WTC11 (cell line): Measurements from ENCODE around the gene GALNT11. TPM values are rescaled to one million over a fixed set of nuclear protein-coding genes. Genes with fewer than 3 reads are reported as not detected.

Source experiments
- ATAC-seq: fragments of 200-7000 bp; cut with Tn5 transposase; 2 replicates; pipeline ENCODE4 v1.10.0; 2021; ENCODE audit warnings: mild to moderate bottlenecking, moderate library complexity
- CTCF ChIA-PET: fragments of 300-600 bp; sonication (Branson Sonifier 250); formaldehyde crosslinking; loops from one replicate; lab custom pipeline; 2021; ENCODE audit warnings: antibody characterized with exemption; lab: Charles Lee
- POLR2A ChIA-PET: fragments of 350-600 bp; sonication (Branson Sonifier 250); formaldehyde crosslinking; loops from one replicate; lab custom pipeline; 2021; ENCODE audit warnings: antibody characterized with exemption; lab: Charles Lee
- DNase-seq: peaks from one replicate; pipeline ENCODE4 v3.0.0; 2021; ENCODE audit warnings: low spot score
- H3K27ac Mint-ChIP-seq: 2 replicates; pipeline ENCODE4 v1.8.0; 2021; ENCODE audit warnings: mixed read lengths
- H3K27me3 Mint-ChIP-seq: 2 replicates; pipeline ENCODE4 v1.8.0; 2021; ENCODE audit warnings: low read depth, mild to moderate bottlenecking, moderate library complexity, mixed read lengths
- H3K36me3 Mint-ChIP-seq: 2 replicates; pipeline ENCODE4 v1.8.0; 2021; ENCODE audit warnings: mixed read lengths
- H3K4me1 Mint-ChIP-seq: 2 replicates; pipeline ENCODE4 v1.8.0; 2022; ENCODE audit warnings: mixed read lengths
- H3K4me3 Mint-ChIP-seq: 2 replicates; pipeline ENCODE4 v1.8.0; 2021; ENCODE audit warnings: mild to moderate bottlenecking, moderate library complexity, mixed read lengths
- H3K9me3 Mint-ChIP-seq: 2 replicates; pipeline ENCODE4 v1.8.0; 2021; ENCODE audit warnings: mixed read lengths
- AFF4 ChIP-seq: sonication (generic); formaldehyde crosslinking; IDR thresholded peaks from 2 replicates; pipeline ENCODE4 v1.8.1; 2023; ENCODE audit warnings: mild to moderate bottlenecking, missing genetic modification reagents, borderline replicate concordance
- AR ChIP-seq: fragments of 250-450 bp; sonication (Bioruptor Pico); IDR thresholded peaks from 2 replicates; pipeline ENCODE4 v1.9.0; 2021; ENCODE audit warnings: mild to moderate bottlenecking
- ATF2 ChIP-seq: sonication (generic); formaldehyde crosslinking; IDR thresholded peaks from 2 replicates; pipeline ENCODE4 v1.8.1; 2022; ENCODE audit warnings: low read depth, missing genetic modification reagents, borderline replicate concordance
- E2F1 ChIP-seq: sonication (generic); formaldehyde crosslinking; IDR thresholded peaks from 2 replicates; pipeline ENCODE4 v1.8.0; 2022; ENCODE audit warnings: mild to moderate bottlenecking, missing genetic modification reagents
- E2F4 ChIP-seq: sonication (generic); formaldehyde crosslinking; IDR thresholded peaks from 2 replicates; pipeline ENCODE4 v1.8.1; 2022; ENCODE audit warnings: low read depth, mild to moderate bottlenecking, moderate library complexity, missing genetic modification reagents, borderline replicate concordance
- HMGA2 ChIP-seq: fragments of 250-450 bp; sonication (Bioruptor Pico); IDR thresholded peaks from 2 replicates; pipeline ENCODE4 v1.4.0; 2021; ENCODE audit warnings: mild to moderate bottlenecking, moderate library complexity
- HMGXB4 ChIP-seq: sonication (generic); formaldehyde crosslinking; IDR thresholded peaks from 2 replicates; pipeline ENCODE4 v1.8.1; 2023; ENCODE audit warnings: mild to moderate bottlenecking, moderate library complexity, missing genetic modification reagents
- IRF2 ChIP-seq: sonication (generic); formaldehyde crosslinking; IDR thresholded peaks from 2 replicates; pipeline ENCODE4 v1.8.0; 2022; ENCODE audit warnings: low read depth, missing genetic modification reagents, borderline replicate concordance
- PRRX2 ChIP-seq: fragments of 250-450 bp; sonication (Bioruptor Pico); IDR thresholded peaks from 2 replicates; pipeline ENCODE4 v1.8.0; 2021; ENCODE audit warnings: mild to moderate bottlenecking
- SP1 ChIP-seq: sonication (generic); formaldehyde crosslinking; conservative IDR thresholded peaks from 2 replicates; pipeline ENCODE4 v1.8.1; 2022; ENCODE audit warnings: missing genetic modification reagents
- TEAD4 ChIP-seq: sonication (generic); formaldehyde crosslinking; IDR thresholded peaks from 2 replicates; pipeline ENCODE4 v1.8.0; 2022; ENCODE audit warnings: mild to moderate bottlenecking, missing genetic modification reagents
- TP53 ChIP-seq: sonication (generic); formaldehyde crosslinking; IDR thresholded peaks from 2 replicates; pipeline ENCODE4 v1.8.1; 2023; ENCODE audit warnings: mild to moderate bottlenecking, missing genetic modification reagents
- USF1 ChIP-seq: sonication (generic); formaldehyde crosslinking; IDR thresholded peaks from 2 replicates; pipeline ENCODE4 v1.8.0; 2022; ENCODE audit warnings: mild to moderate bottlenecking, missing genetic modification reagents
- ZBTB21 ChIP-seq: sonication (generic); formaldehyde crosslinking; IDR thresholded peaks from 2 replicates; pipeline ENCODE4 v1.8.1; 2023; ENCODE audit warnings: mild to moderate bottlenecking, missing genetic modification reagents, borderline replicate concordance
- ZNF263 ChIP-seq: sonication (generic); formaldehyde crosslinking; IDR thresholded peaks from 2 replicates; pipeline ENCODE4 v1.8.1; 2022; ENCODE audit warnings: low read depth, mild to moderate bottlenecking, moderate library complexity, missing genetic modification reagents
- ZNF671 ChIP-seq: fragments of 250-450 bp; sonication (Bioruptor Pico); IDR thresholded peaks from 2 replicates; pipeline ENCODE4 v1.8.0; 2021; ENCODE audit warnings: mild to moderate bottlenecking
- ZSCAN18 ChIP-seq: fragments of 250-450 bp; sonication (Bioruptor Pico); IDR thresholded peaks from 2 replicates; pipeline ENCODE4 v2.1.2; 2022; ENCODE audit warnings: mild to moderate bottlenecking, moderate library complexity
- total RNA-seq: library from RNA; stranded (reverse); gene quantifications from 3 replicates; pipeline ENCODE4 v1.2.3, GENCODE V29; 2021

GALNT11 gene
- total RNA-seq, 1 experiment from 2014 or later = 24.0 TPM

GRCh38 chr7:152120210-152120609 is 94.7 kb downstream of the GALNT11 start (continued):
- TF ChIP-seq AFF4 (no peak), E2F4 (CRISPR knock-in tag) (no peak)

GRCh38 chr7:152120776-152121175 is 95.3 kb downstream of the GALNT11 start:
- H3K9me3 Mint-ChIP-seq = no peaks in the 10 kb centered on the region; the same call in 1 of the 2 replicates
- ATAC-seq = no peak
- no peaks in the 10 kb centered on the region for H3K4me1 Mint-ChIP-seq
- DNase-seq = no peak
- peaks cover 64% of the 10 kb centered on the region for H3K36me3 Mint-ChIP-seq
- TF ChIP-seq ATF2 (CRISPR knock-in tag) (no peak), ZNF671 (CRISPR knock-in tag) (no peak), ZSCAN18 (CRISPR knock-in tag) (no peak)
- ChIA-PET CTCF (no interaction called here), POLR2A (no interaction called here)
- no peak overlapping the region for H3K4me3 Mint-ChIP-seq
- H3K27ac Mint-ChIP-seq = no peak overlapping the region
- no peaks in the 10 kb centered on the region for H3K27me3 Mint-ChIP-seq

- H3K27ac Mint-ChIP-seq = no peak overlapping the region
- POLR2A ChIA-PET = no interaction called here
- TF ChIP-seq ZBTB21 (CRISPR knock-in tag) (no peak), ATF2 (CRISPR knock-in tag) (no peak), PRRX2 (CRISPR knock-in tag) (no peak), HMGA2 (CRISPR knock-in tag) (no peak), TP53 (CRISPR knock-in tag) (no peak), IRF2 (CRISPR knock-in tag) (no peak), USF1 (CRISPR knock-in tag) (no peak), ZNF263 (CRISPR knock-in tag) (no peak), AR (CRISPR knock-in tag) (no peak), HMGXB4 (CRISPR knock-in tag) (no peak), E2F1 (CRISPR knock-in tag) (no peak), SP1 (no peak), TEAD4 (CRISPR knock-in tag) (no peak)
Measured at GRCh38 chr7:152121432-152121831, 96.0 kb downstream of the GALNT11 start.

More at GRCh38 chr7:152121432-152121831, 96.0 kb downstream of the GALNT11 start:
- Mint-ChIP-seq H3K27me3 (no peaks in the 10 kb centered on the region), H3K4me1 (no peaks in the 10 kb centered on the region), H3K9me3 (no peaks in the 10 kb centered on the region; the same call in 1 of the 2 replicates), H3K4me3 (no peak overlapping the region), H3K36me3 (peaks cover 64% of the 10 kb centered on the region)
- CTCF ChIA-PET = no interaction called here
- ATAC-seq (no peak), DNase-seq (no peak)
